NB4 (cell line): ENCODE measurements around the gene ROR2.

Source experiments
- CTCF ChIP-seq: IDR thresholded peaks from one replicate; pipeline ENCODE4 v1.5.1; 2012; ENCODE audit warnings: low read depth, low read length
- MYC ChIP-seq: IDR thresholded peaks from 2 replicates; pipeline ENCODE4 v1.6.1; 2011; ENCODE audit warnings: low read depth, low read length
- POLR2A ChIP-seq: IDR thresholded peaks from 2 replicates; pipeline ENCODE4 v1.6.1; 2011; ENCODE audit warnings: mild to moderate bottlenecking; ENCODE audit not compliant: insufficient read length; ENCODE audit errors: extremely low read depth
- TF ChIP-seq, protein P1 (sequence below): IDR thresholded peaks from 2 replicates; pipeline ENCODE4 v1.6.1; 2011; ENCODE audit warnings: low read depth, low read length

- TF ChIP-seq CTCF (no peak), POLR2A (no peak), MYC (no peak)
- TF ChIP-seq, protein P1, sequence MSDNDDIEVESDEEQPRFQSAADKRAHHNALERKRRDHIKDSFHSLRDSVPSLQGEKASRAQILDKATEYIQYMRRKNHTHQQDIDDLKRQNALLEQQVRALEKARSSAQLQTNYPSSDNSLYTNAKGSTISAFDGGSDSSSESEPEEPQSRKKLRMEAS: no peak
Measured at GRCh38 chr9:91751922-91752321, 198.1 kb downstream of the ROR2 start.
